OCI-LY3 (cell line): Measurements from ENCODE around the gene IGFALS.

Experiments
- EZH2phosphoT487 ChIP-seq: fragments of 200-600 bp; shearing (Covaris generic); IDR thresholded peaks from 2 replicates; pipeline ENCODE4 v1.6.1; 2018; ENCODE audit warnings: antibody characterized with exemption, mixed run types, low read depth
- TF ChIP-seq, protein P1 (sequence below): fragments of 200-600, 300-600 bp; sonication (generic); IDR thresholded peaks from 2 replicates; pipeline ENCODE4 v1.5.1; 2014; ENCODE audit warnings: antibody characterized with exemption, low read length, low read depth

DNA sequence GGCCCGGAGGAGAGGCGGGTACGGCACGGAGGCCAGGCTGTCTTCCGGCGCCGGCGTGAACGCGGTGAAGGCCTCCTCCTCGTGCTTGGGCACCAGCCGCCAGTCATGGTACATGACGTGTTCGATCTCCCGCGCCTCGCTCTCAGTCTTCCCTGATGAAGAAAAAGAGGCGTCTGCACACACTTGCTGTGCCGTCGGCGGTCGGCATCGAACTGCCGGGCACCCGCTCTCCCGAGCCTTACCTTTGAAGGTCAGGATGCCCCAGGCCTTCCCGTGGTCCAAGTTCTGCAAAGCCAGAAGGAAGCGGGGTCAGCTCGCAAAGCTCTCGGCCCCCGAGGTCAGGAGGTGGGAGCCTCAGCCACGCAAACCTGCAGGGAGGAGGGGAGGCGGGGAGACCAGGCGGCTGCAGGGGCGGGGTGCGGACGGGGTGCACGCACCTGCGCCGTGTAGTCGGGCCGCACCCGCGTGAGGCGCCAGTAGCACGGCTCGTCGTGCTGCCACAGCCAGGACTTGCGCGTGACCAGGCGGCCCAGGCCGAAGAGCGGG is 21.1 kb downstream of the IGFALS start, which contains the start of gene EME2:
- TF ChIP-seq, protein P1, sequence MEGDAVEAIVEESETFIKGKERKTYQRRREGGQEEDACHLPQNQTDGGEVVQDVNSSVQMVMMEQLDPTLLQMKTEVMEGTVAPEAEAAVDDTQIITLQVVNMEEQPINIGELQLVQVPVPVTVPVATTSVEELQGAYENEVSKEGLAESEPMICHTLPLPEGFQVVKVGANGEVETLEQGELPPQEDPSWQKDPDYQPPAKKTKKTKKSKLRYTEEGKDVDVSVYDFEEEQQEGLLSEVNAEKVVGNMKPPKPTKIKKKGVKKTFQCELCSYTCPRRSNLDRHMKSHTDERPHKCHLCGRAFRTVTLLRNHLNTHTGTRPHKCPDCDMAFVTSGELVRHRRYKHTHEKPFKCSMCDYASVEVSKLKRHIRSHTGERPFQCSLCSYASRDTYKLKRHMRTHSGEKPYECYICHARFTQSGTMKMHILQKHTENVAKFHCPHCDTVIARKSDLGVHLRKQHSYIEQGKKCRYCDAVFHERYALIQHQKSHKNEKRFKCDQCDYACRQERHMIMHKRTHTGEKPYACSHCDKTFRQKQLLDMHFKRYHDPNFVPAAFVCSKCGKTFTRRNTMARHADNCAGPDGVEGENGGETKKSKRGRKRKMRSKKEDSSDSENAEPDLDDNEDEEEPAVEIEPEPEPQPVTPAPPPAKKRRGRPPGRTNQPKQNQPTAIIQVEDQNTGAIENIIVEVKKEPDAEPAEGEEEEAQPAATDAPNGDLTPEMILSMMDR: no peak
- TF ChIP-seq EZH2phosphoT487: no peak
